ENCODE measurements around the gene TRIM37. TPM values are rescaled to one million over a fixed set of nuclear protein-coding genes. Genes with fewer than 3 reads are reported as not detected.

Gene TRIM37
- total and polyA plus RNA-seq, 3 experiments from 2014 or later: 11.4 to 30.6 (median 27.7) TPM

GRCh38 chr17:59003860-59004259 lies 102.8 kb downstream of the TRIM37 start:
- no peaks in the 10 kb centered on the region for H3K27me3 Mint-ChIP-seq
- DNase-seq: no peak
- H3K27me3 ChIP-seq (ENCODE audit: insufficient read depth, low read length, poor library complexity, severe bottlenecking): no peaks in the 10 kb centered on the region
- H3K4me1 ChIP-seq (ENCODE audit: insufficient read depth, low read length): peaks cover 9% of the 10 kb centered on the region
- no peaks in the 10 kb centered on the region for H3K9me3 Mint-ChIP-seq
- H3K4me3 Mint-ChIP-seq: no peak overlapping the region
- POLR2A ChIA-PET: no interaction called here
- H3K36me3 ChIP-seq (ENCODE audit: insufficient read depth, low read length): peaks cover 2% of the 10 kb centered on the region
- no peaks in the 10 kb centered on the region for H3K9me3 ChIP-seq (ENCODE audit: low read length)
- H3K4me1 Mint-ChIP-seq: peaks cover 13 to 19% (median 17%) of the 10 kb centered on the region in 3 donors
- peaks cover 0 to 43% (median 9%) of the 10 kb centered on the region in 3 donors for H3K36me3 Mint-ChIP-seq
- no peak overlapping the region for H3K27ac ChIP-seq (ENCODE audit: low read depth, low read length)
- H3K27ac Mint-ChIP-seq: peak overlapping the region; percentile 35 to 92 (median 72)
- no peak overlapping the region for H3K4me3 ChIP-seq (ENCODE audit: low read length)
- CTCF ChIA-PET: interaction anchor here (0.7 to 2.3 kb wide), 5 partner anchors 318 to 485 kb away, joined by 3 to 13 read pairs (median 3); no protein-coding TSS in a partner anchor

DNA sequence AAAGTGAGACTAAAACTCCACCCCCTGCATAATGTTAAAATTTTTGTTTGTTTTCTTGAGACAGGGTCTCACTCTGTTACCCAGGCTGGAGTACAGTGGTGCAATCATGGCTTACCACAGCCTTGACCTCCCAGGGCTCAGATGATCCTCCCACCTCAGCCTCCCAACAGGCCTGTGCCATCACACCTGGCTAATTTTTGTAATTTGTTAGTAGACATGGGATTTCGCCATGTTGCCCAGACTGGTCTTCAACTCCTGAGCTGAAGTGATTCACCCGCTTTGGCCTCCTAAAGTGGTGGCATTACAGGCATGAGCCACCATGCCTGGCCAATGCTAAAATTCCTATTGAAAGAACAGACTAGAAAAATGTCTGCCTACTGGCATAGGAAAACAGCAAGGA lies 103.8 kb downstream of the TRIM37 start:
- H3K36me3 ChIP-seq (ENCODE audit: insufficient read depth, low read length): peaks cover 6% of the 10 kb centered on the region
- H3K9me3 ChIP-seq (ENCODE audit: low read length): no peaks in the 10 kb centered on the region
- H3K27me3 ChIP-seq (ENCODE audit: insufficient read depth, low read length, poor library complexity, severe bottlenecking): no peaks in the 10 kb centered on the region
- ChIA-PET CTCF (interaction anchor here (1.3 to 2.3 kb wide), 2 partner anchors 414 to 484 kb away, joined by 6 to 13 read pairs; no protein-coding TSS in a partner anchor), POLR2A (no interaction called here)
- Mint-ChIP-seq H3K4me1 (peaks cover 13 to 19% (median 17%) of the 10 kb centered on the region in 3 donors), H3K27ac (peak overlapping the region in 3 of 8 donors; percentile 54 to 72 (median 63)), H3K9me3 (no peaks in the 10 kb centered on the region), H3K4me3 (no peak overlapping the region), H3K36me3 (peaks cover 6 to 44% (median 19%) of the 10 kb centered on the region in 3 donors), H3K27me3 (no peaks in the 10 kb centered on the region)
- no peak overlapping the region for H3K27ac ChIP-seq (ENCODE audit: low read depth, low read length)
- H3K4me3 ChIP-seq (ENCODE audit: low read length): no peak overlapping the region
- peaks cover 9% of the 10 kb centered on the region for H3K4me1 ChIP-seq (ENCODE audit: insufficient read depth, low read length)
- no peak for DNase-seq

GRCh38 chr17:59002126-59002525 lies 104.6 kb downstream of the TRIM37 start:
- H3K4me3 Mint-ChIP-seq: peak overlapping the region in 2 of 7 donors; percentile 81 to 89

GRCh38 chr17:59001158-59001814 lies 105.4 kb downstream of the TRIM37 start:
- Mint-ChIP-seq H3K4me3 (peak overlapping the region; percentile 69 to 89 (median 87)), H3K9me3 (no peaks in the 10 kb centered on the region), H3K27me3 (no peaks in the 10 kb centered on the region), H3K27ac (peak overlapping the region; percentile 80 to 98 (median 96)), H3K4me1 (peaks cover 13 to 19% (median 17%) of the 10 kb centered on the region in 3 donors), H3K36me3 (peaks cover 6 to 47% (median 21%) of the 10 kb centered on the region in 3 donors)
- H3K4me3 ChIP-seq (ENCODE audit: low read length): peak overlapping the region; percentile 29
- CTCF ChIA-PET: no interaction called here
- peak overlapping the region; percentile 40 for H3K27ac ChIP-seq (ENCODE audit: low read depth, low read length)
- peaks cover 9% of the 10 kb centered on the region for H3K4me1 ChIP-seq (ENCODE audit: insufficient read depth, low read length)
- H3K36me3 ChIP-seq (ENCODE audit: insufficient read depth, low read length): peaks cover 6% of the 10 kb centered on the region
- DNase-seq: peak; percentile 49 to 80 (median 63)
- H3K27me3 ChIP-seq (ENCODE audit: insufficient read depth, low read length, poor library complexity, severe bottlenecking): no peaks in the 10 kb centered on the region
- H3K9me3 ChIP-seq (ENCODE audit: low read length): no peaks in the 10 kb centered on the region
- POLR2A ChIA-PET: interaction anchor here (0.7 kb wide), 1 partner anchor 10 kb away, joined by 6 read pairs; no protein-coding TSS in a partner anchor

More at GRCh38 chr17:59002126-59002525, 104.6 kb downstream of the TRIM37 start:
- Histone ChIP-seq H3K27me3 (ENCODE audit: insufficient read depth, low read length, poor library complexity, severe bottlenecking) (no peaks in the 10 kb centered on the region), H3K4me1 (ENCODE audit: insufficient read depth, low read length) (peaks cover 9% of the 10 kb centered on the region), H3K27ac (ENCODE audit: low read depth, low read length) (peak overlapping the region; percentile 40), H3K36me3 (ENCODE audit: insufficient read depth, low read length) (peaks cover 6% of the 10 kb centered on the region), H3K9me3 (ENCODE audit: low read length) (no peaks in the 10 kb centered on the region), H3K4me3 (ENCODE audit: low read length) (no peak overlapping the region)
- Mint-ChIP-seq H3K27ac (peak overlapping the region; percentile 68 to 98 (median 94)), H3K9me3 (no peaks in the 10 kb centered on the region), H3K4me1 (peaks cover 13 to 19% (median 17%) of the 10 kb centered on the region in 3 donors), H3K36me3 (peaks cover 6 to 44% (median 20%) of the 10 kb centered on the region in 3 donors), H3K27me3 (no peaks in the 10 kb centered on the region)
- no peak for DNase-seq
- CTCF ChIA-PET: interaction anchor here (2.3 kb wide), 1 partner anchor 483 kb away, joined by 13 read pairs; no protein-coding TSS in a partner anchor
- POLR2A ChIA-PET: no interaction called here

DNA sequence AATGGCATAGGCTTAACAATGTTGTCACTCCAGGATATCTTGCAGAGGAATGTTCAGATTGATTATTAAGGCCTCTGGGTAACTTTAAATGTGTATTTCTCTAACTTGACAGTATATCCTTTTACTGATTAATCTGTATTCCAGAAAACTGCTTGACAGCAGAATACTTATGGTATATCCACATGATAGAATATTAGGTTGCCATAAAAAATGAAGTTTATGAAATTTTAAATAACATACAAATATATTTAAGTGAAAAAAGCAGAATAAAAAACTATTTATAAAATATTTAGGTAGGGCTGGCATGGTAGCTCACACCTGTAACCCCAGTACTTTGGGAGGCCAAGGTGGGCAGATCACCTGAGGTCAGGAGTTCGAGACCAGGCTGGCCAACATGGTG lies 106.7 kb downstream of the TRIM37 start:
- Mint-ChIP-seq H3K4me3 (no peak overlapping the region), H3K27ac (peak overlapping the region in 4 of 8 donors; percentile 42 to 97 (median 60)), H3K27me3 (no peaks in the 10 kb centered on the region), H3K9me3 (no peaks in the 10 kb centered on the region), H3K4me1 (peaks cover 13 to 19% (median 17%) of the 10 kb centered on the region in 3 donors), H3K36me3 (peaks cover 6 to 40% (median 21%) of the 10 kb centered on the region in 3 donors)
- DNase-seq: no peak
- POLR2A ChIA-PET: no interaction called here
- CTCF ChIA-PET: no interaction called here
- Histone ChIP-seq H3K4me1 (ENCODE audit: insufficient read depth, low read length) (peaks cover 9% of the 10 kb centered on the region), H3K27me3 (ENCODE audit: insufficient read depth, low read length, poor library complexity, severe bottlenecking) (no peaks in the 10 kb centered on the region), H3K4me3 (ENCODE audit: low read length) (no peak overlapping the region), H3K9me3 (ENCODE audit: low read length) (no peaks in the 10 kb centered on the region), H3K27ac (ENCODE audit: low read depth, low read length) (no peak overlapping the region), H3K36me3 (ENCODE audit: insufficient read depth, low read length) (peaks cover 6% of the 10 kb centered on the region)

DNA sequence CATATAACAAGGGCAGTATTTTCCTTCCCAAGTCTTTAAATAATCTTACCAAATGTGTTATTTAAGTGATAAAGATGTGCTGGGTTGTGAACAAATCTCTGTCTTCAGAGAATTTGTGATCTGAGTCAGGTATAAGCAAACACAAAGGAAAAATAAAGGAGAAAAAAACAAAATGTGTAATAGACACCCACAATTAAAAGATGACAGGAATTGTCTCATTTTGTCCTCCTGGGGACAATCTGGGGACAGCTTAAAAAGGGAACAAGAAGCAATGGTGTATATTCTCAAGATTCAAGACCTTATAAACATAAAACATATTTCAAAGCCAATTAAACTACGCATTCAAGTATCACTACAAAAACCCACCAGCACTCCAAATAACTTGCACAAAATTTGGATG lies 107.2 kb downstream of the TRIM37 start:
- no peak for DNase-seq
- Mint-ChIP-seq H3K9me3 (no peaks in the 10 kb centered on the region), H3K36me3 (peaks cover 6 to 37% (median 21%) of the 10 kb centered on the region in 3 donors), H3K4me3 (peak overlapping the region in 1 of 7 donors; percentile 16), H3K4me1 (peaks cover 10 to 15% (median 12%) of the 10 kb centered on the region in 3 donors), H3K27ac (peak overlapping the region in 5 of 8 donors; percentile 1 to 68 (median 17)), H3K27me3 (no peaks in the 10 kb centered on the region)
- ChIA-PET POLR2A (no interaction called here), CTCF (no interaction called here)
- Histone ChIP-seq H3K27me3 (ENCODE audit: insufficient read depth, low read length, poor library complexity, severe bottlenecking) (no peaks in the 10 kb centered on the region), H3K27ac (ENCODE audit: low read depth, low read length) (no peak overlapping the region), H3K36me3 (ENCODE audit: insufficient read depth, low read length) (peaks cover 6% of the 10 kb centered on the region), H3K4me3 (ENCODE audit: low read length) (no peak overlapping the region), H3K4me1 (ENCODE audit: insufficient read depth, low read length) (peaks cover 7% of the 10 kb centered on the region), H3K9me3 (ENCODE audit: low read length) (no peaks in the 10 kb centered on the region)

DNA sequence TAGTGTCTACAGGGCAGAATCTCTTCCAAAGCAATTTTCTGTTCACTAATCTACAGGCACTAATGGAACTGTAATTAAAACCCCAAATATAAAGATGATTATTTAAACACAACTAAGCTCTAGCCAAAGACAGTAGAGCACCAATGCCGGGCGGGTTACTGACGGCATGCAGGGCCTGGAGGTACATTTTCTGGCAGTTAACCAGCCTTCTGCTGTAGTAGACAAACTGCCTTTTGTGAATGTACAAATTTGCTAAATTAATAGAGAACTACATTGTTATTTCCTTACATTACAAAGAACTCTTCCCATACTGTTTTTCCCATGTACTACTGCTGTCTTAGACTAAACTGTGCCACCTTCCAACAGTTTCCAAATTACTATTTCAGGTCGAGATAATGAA lies 107.8 kb downstream of the TRIM37 start:
- no peak overlapping the region for H3K4me3 ChIP-seq (ENCODE audit: low read length)
- no peak overlapping the region for H3K27ac ChIP-seq (ENCODE audit: low read depth, low read length)
- no peaks in the 10 kb centered on the region for H3K27me3 ChIP-seq (ENCODE audit: insufficient read depth, low read length, poor library complexity, severe bottlenecking)
- H3K27me3 Mint-ChIP-seq: no peaks in the 10 kb centered on the region
- H3K9me3 ChIP-seq (ENCODE audit: low read length): no peaks in the 10 kb centered on the region
- H3K36me3 ChIP-seq (ENCODE audit: insufficient read depth, low read length): peaks cover 8% of the 10 kb centered on the region
- H3K4me3 Mint-ChIP-seq: no peak overlapping the region
- H3K9me3 Mint-ChIP-seq: no peaks in the 10 kb centered on the region
- peaks cover 6 to 39% (median 21%) of the 10 kb centered on the region in 3 donors for H3K36me3 Mint-ChIP-seq
- DNase-seq: no peak
- peaks cover 9 to 15% (median 10%) of the 10 kb centered on the region in 3 donors for H3K4me1 Mint-ChIP-seq
- POLR2A ChIA-PET: no interaction called here
- peak overlapping the region in 3 of 8 donors; percentile 25 to 63 (median 28) for H3K27ac Mint-ChIP-seq
- CTCF ChIA-PET: no interaction called here
- peaks cover 5% of the 10 kb centered on the region for H3K4me1 ChIP-seq (ENCODE audit: insufficient read depth, low read length)

Data from CD8-positive, alpha-beta memory T cell (primary cell).